Mesenchymal stem cell (in vitro differentiated cells and primary cell): ENCODE data around the gene RAB3GAP1. TPM values are rescaled to one million over a fixed set of nuclear protein-coding genes. Genes with fewer than 3 reads are reported as not detected.

ENCODE experiments used
- DNase-seq: peaks from one replicate; pipeline ENCODE4 v3.0.0-alpha.2; 2013
- H2AFZ ChIP-seq: one replicate; pipeline ENCODE4 v1.6.1; 2013; ENCODE audit warnings: low read depth, mild to moderate bottlenecking, control low read depth, inconsistent platforms, low read length, moderate library complexity
- H2AK5ac ChIP-seq: 2 replicates; pipeline ENCODE4 v1.6.1; 2013; ENCODE audit warnings: low read length, moderate library complexity, mild to moderate bottlenecking, inconsistent platforms; ENCODE audit not compliant: severe bottlenecking
- H2BK120ac ChIP-seq: one replicate; pipeline ENCODE4 v1.6.1; 2013; ENCODE audit warnings: low read depth, mild to moderate bottlenecking, inconsistent platforms, low read length, moderate library complexity
- H2BK12ac ChIP-seq, 2 experiments: one replicate each; pipeline ENCODE4 v1.6.1; 2013; ENCODE audit warnings: inconsistent platforms in 2 of 2, low read length in 2 of 2, mild to moderate bottlenecking in 2 of 2, moderate library complexity in 2 of 2, control low read depth in 1 of 2
- H2BK15ac ChIP-seq: one replicate; pipeline ENCODE4 v1.6.1; 2013; ENCODE audit warnings: mild to moderate bottlenecking, low read depth, inconsistent platforms; ENCODE audit not compliant: poor library complexity, severe bottlenecking
- H2BK5ac ChIP-seq: 2 replicates; pipeline ENCODE4 v1.6.1; 2013; ENCODE audit warnings: low read depth, mild to moderate bottlenecking, low read length, control low read depth, inconsistent platforms; ENCODE audit not compliant: poor library complexity, severe bottlenecking
- H3K14ac ChIP-seq, 2 experiments: one replicate each; pipeline ENCODE4 v1.6.1; 2013; ENCODE audit warnings: inconsistent platforms in 2 of 2, low read length in 2 of 2, control low read depth in 1 of 2, mild to moderate bottlenecking in 1 of 2, moderate library complexity in 1 of 2
- H3K18ac ChIP-seq, 2 experiments: one replicate each; pipeline ENCODE4 v1.6.1; 2013; ENCODE audit warnings: inconsistent platforms in 2 of 2, low read length in 2 of 2, control low read depth in 1 of 2, low read depth in 1 of 2, mild to moderate bottlenecking in 1 of 2
- H3K23ac ChIP-seq, 2 experiments: one replicate each; pipeline ENCODE4 v1.6.1; 2013; ENCODE audit warnings: inconsistent platforms in 2 of 2, low read length in 2 of 2, mild to moderate bottlenecking in 2 of 2, moderate library complexity in 2 of 2, control low read depth in 1 of 2
- H3K27ac ChIP-seq: 2 replicates; pipeline ENCODE4 v1.5.1; 2013; ENCODE audit warnings: mild to moderate bottlenecking, moderate library complexity, low read length, control low read depth, inconsistent platforms; ENCODE audit not compliant: poor library complexity, severe bottlenecking
- H3K27me3 ChIP-seq, 2 experiments: 2 replicates each; pipeline versions ENCODE4 v1.6.1 to v1.7.0; 2013; ENCODE audit warnings: low read length in 2 of 2, mild to moderate bottlenecking in 2 of 2, moderate library complexity in 2 of 2, control low read depth in 1 of 2, inconsistent platforms in 1 of 2; ENCODE audit not compliant: control insufficient read depth in 1 of 2, insufficient read depth in 1 of 2
- H3K36me3 ChIP-seq, 2 experiments: 2 replicates each; pipeline versions ENCODE4 v1.6.1 to v1.7.0; 2013; ENCODE audit warnings: low read length in 2 of 2, control low read depth in 1 of 2, inconsistent platforms in 1 of 2, low read depth in 1 of 2, mild to moderate bottlenecking in 1 of 2; ENCODE audit not compliant: insufficient read depth in 2 of 2, control insufficient read depth in 1 of 2
- H3K4ac ChIP-seq, 2 experiments: one replicate each; pipeline ENCODE4 v1.6.1; 2013; ENCODE audit warnings: inconsistent platforms in 2 of 2, low read length in 2 of 2, mild to moderate bottlenecking in 2 of 2, moderate library complexity in 2 of 2, control low read depth in 1 of 2, low read depth in 1 of 2
- H3K4me1 ChIP-seq: 2 replicates; pipeline ENCODE4 v1.6.1; 2013; ENCODE audit warnings: low read depth, low read length, control low read depth; ENCODE audit not compliant: control insufficient read depth, insufficient read depth
- H3K4me2 ChIP-seq: 2 replicates; pipeline ENCODE4 v1.6.1; 2013; ENCODE audit warnings: low read length, mild to moderate bottlenecking, inconsistent platforms; ENCODE audit not compliant: poor library complexity, severe bottlenecking
- H3K4me3 ChIP-seq, 2 experiments: 2 replicates each; pipeline versions ENCODE4 v1.5.1 to v1.7.0; 2013; ENCODE audit warnings: low read length in 2 of 2, mild to moderate bottlenecking in 2 of 2, control low read depth in 1 of 2, low read depth in 1 of 2; ENCODE audit not compliant: insufficient read depth in 1 of 2
- H3K79me1 ChIP-seq: replicated peaks from 2 replicates; pipeline ENCODE4 v1.6.1; 2013; ENCODE audit warnings: mild to moderate bottlenecking, control low read depth, low read length, inconsistent platforms; ENCODE audit not compliant: poor library complexity, severe bottlenecking
- H3K9ac ChIP-seq: 2 replicates; pipeline ENCODE4 v1.7.0; 2013; ENCODE audit warnings: mild to moderate bottlenecking, low read length, moderate library complexity
- H3K9me3 ChIP-seq: 2 replicates; pipeline ENCODE4 v1.7.0; 2013; ENCODE audit warnings: mild to moderate bottlenecking, low read length; ENCODE audit not compliant: control insufficient read depth
- H4K8ac ChIP-seq: one replicate; pipeline ENCODE4 v1.6.1; 2013; ENCODE audit warnings: inconsistent platforms, mild to moderate bottlenecking, low read length, moderate library complexity
- H4K91ac ChIP-seq: one replicate; pipeline ENCODE4 v1.6.1; 2013; ENCODE audit warnings: mild to moderate bottlenecking, low read length, inconsistent platforms
- WGBS: methylation state at CpG from one replicate; pipeline ENCODE4 v1.1.7; 2013; ENCODE audit warnings: mixed read lengths; 5-methylcytosine and 5-hydroxymethylcytosine counted together
- polyA plus RNA-seq, 2 experiments: library from polyadenylated mRNA; stranded (reverse); fragments of 200-250 nt; gene quantifications; one replicate each; pipeline ENCODE4 v1.2.3, GENCODE V29; 2013

RAB3GAP1 gene
- polyA plus RNA-seq (2013, experiment 1 of 2): 27.8 TPM
- 29.0 TPM for polyA plus RNA-seq (2013, experiment 2 of 2)

DNA sequence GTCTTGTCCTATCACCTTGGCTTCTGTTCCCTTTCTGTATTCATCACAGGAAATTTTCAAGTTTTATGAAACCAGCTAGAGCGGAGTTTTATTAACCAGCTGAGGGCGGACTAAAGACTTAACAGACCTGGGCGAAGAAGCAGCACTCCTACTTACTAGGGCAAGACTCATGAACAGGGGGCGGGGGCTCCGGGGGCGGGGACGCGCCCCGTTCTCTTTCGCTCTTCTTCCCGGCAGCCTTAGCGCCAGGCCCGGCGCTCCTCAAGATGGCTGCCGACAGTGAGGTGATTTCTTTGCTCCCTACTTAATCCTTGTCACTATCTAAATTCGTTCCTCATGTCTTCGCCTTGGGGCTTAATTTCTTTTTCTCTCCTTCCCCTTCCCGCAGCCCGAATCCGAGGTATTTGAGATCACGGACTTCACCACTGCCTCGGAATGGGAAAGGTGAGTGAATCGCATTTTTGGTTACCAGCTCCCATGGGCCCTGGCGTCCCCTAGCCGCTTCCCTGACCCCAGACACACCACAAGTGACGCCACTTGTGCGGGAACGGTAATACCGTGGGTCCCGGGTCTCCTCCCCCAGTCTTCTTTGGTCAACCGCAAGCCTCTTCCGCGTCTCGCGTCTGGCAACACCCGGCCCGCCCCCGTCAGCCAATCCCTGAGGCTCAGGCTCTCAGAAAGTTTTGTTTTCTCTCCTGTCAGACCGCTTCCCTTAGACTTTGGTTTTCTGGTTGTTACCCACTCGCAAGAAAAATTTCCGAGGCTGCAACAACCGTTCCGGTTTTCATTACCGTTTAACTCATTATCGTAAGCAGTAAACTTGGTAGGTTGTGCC is at the start of gene RAB3GAP1:
Gene RAB3GAP1, plus strand, starts transcription at position 251 of the 835 bp plus-strand sequence. Its CDS starts 16 bp downstream, at position 267.
- H3K9ac ChIP-seq: peak within 1 kb of the TSS; percentile 98
- no peaks in the 10 kb centered on the region for H3K9me3 ChIP-seq
- peak within 1 kb of the TSS; percentile 9 to 29 for H2BK12ac ChIP-seq
- no peaks in the 10 kb centered on the region for H3K27me3 ChIP-seq
- peak; percentile 91 for DNase-seq
- H3K23ac ChIP-seq: peak within 1 kb of the TSS; percentile 46 to 94
- peak within 1 kb of the TSS; percentile 4 for H4K91ac ChIP-seq
- peak within 1 kb of the TSS; percentile 84 for H2BK5ac ChIP-seq
- peaks cover 0 to 7% of the 10 kb centered on the region in 2 experiments for H3K36me3 ChIP-seq
- no peaks in the 10 kb centered on the region for H3K79me1 ChIP-seq
- peak within 1 kb of the TSS; percentile 74 for H2BK15ac ChIP-seq
- H4K8ac ChIP-seq: peak within 1 kb of the TSS; percentile 99
- H2BK120ac ChIP-seq: no peak within 1 kb of the TSS
- peak within 1 kb of the TSS; percentile 91 for H3K4me2 ChIP-seq
- H3K14ac ChIP-seq: peak within 1 kb of the TSS in 1 of 2 experiments; percentile 87
- H3K18ac ChIP-seq: peak within 1 kb of the TSS; percentile 34 to 98
- H3K4ac ChIP-seq: peak within 1 kb of the TSS; percentile 77 to 92
- H2AFZ ChIP-seq: peak within 1 kb of the TSS; percentile 90
- 1% methylated on average over 44 of the region's 45 CpGs for WGBS
- H3K27ac ChIP-seq: peak within 1 kb of the TSS; percentile 92
- peak within 1 kb of the TSS; percentile 91 to 96 for H3K4me3 ChIP-seq
- H2AK5ac ChIP-seq: peak within 1 kb of the TSS; percentile 9
- H3K4me1 ChIP-seq: peaks cover 5% of the 10 kb centered on the region

DNA sequence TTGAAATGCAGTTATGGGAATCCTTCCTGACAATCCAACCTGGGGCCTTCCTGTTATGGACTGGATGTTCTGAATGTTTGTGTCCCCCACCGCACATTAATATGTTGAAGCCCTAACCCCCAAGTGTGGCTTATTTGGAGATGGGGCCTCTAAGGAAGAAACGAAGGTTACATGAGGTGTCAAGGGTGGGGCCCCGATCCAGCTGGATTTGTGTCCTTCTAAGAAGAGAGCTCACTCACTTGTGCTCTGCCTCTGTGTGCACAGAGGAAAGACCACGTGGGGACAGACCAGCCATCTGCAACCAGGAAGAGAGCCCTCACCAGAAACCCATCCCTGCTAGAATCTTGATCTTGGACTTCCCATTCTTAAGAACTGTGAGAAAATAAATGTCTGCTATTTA is 49.3 kb upstream of the RAB3GAP1 start:
- no peaks in the 10 kb centered on the region for H3K36me3 ChIP-seq
- H4K91ac ChIP-seq: no peak overlapping the region
- WGBS: 80% methylated on average over 3 of the region's 4 CpGs
- no peak overlapping the region for H3K4me2 ChIP-seq
- H2AFZ ChIP-seq: no peak overlapping the region
- H3K14ac ChIP-seq: no peak overlapping the region
- no peak overlapping the region for H3K4me3 ChIP-seq
- H3K4me1 ChIP-seq: no peaks in the 10 kb centered on the region
- no peak overlapping the region for H2BK120ac ChIP-seq
- no peak for DNase-seq
- H3K4ac ChIP-seq: no peak overlapping the region
- no peak overlapping the region for H2AK5ac ChIP-seq
- H4K8ac ChIP-seq: no peak overlapping the region
- H3K79me1 ChIP-seq: no peaks in the 10 kb centered on the region
- H2BK12ac ChIP-seq: no peak overlapping the region
- H3K23ac ChIP-seq: no peak overlapping the region
- H2BK15ac ChIP-seq: no peak overlapping the region
- H3K27me3 ChIP-seq: peaks cover 5 to 31% of the 10 kb centered on the region in 2 experiments
- H2BK5ac ChIP-seq: no peak overlapping the region
- no peak overlapping the region for H3K18ac ChIP-seq
- no peak overlapping the region for H3K27ac ChIP-seq
- H3K9ac ChIP-seq: no peak overlapping the region
- H3K9me3 ChIP-seq: no peaks in the 10 kb centered on the region

DNA sequence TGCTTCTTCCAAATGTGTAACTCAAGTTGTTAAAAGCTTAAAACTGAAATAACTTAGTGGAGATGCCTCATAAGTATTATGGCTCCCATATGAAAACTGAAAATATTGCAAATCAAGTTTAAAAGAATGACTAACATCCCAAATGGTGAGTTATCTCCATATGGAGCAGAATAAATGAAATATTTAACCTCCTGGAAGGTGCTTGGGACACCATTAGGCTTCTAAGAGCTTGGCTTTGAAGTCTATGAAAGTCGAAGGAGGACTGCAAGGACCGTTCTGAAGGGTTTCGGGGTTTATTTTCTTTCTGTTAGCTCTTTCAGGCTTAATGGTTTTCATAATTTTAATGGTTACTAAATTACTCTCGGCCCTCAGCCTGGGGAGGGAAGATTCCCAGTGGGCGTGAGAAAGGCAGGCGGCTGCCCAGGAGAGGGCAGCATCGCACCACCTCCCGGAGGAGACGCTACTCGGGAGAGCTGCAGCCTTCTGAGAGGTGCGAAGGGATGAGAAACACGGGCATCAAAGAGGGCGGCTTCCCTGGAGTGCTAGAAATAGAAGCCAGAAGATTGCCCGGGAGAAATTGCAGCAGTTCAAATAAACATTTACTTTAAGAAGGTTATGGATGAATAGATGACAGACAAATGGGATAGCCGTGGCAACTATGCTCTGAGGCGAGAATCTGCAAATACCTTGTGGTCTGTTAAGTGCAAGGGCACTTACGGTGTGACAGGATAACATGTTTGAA is 47.9 kb upstream of the RAB3GAP1 start:
- Histone ChIP-seq H3K4me3 (no peak overlapping the region), H3K9ac (peak overlapping the region; percentile 15), H3K4ac (no peak overlapping the region), H3K79me1 (no peaks in the 10 kb centered on the region), H3K23ac (no peak overlapping the region), H2BK120ac (no peak overlapping the region), H3K27me3 (peaks cover 5 to 28% of the 10 kb centered on the region in 2 experiments), H2BK12ac (no peak overlapping the region), H4K8ac (no peak overlapping the region), H2BK5ac (no peak overlapping the region), H4K91ac (no peak overlapping the region), H2AK5ac (no peak overlapping the region), H2BK15ac (no peak overlapping the region), H3K4me1 (no peaks in the 10 kb centered on the region), H3K14ac (no peak overlapping the region), H3K36me3 (no peaks in the 10 kb centered on the region), H3K27ac (no peak overlapping the region), H3K18ac (no peak overlapping the region), H3K9me3 (no peaks in the 10 kb centered on the region), H3K4me2 (no peak overlapping the region), H2AFZ (no peak overlapping the region)
- 17% methylated on average over 16 of the region's 17 CpGs for WGBS
- DNase-seq: peak; percentile 69

DNA sequence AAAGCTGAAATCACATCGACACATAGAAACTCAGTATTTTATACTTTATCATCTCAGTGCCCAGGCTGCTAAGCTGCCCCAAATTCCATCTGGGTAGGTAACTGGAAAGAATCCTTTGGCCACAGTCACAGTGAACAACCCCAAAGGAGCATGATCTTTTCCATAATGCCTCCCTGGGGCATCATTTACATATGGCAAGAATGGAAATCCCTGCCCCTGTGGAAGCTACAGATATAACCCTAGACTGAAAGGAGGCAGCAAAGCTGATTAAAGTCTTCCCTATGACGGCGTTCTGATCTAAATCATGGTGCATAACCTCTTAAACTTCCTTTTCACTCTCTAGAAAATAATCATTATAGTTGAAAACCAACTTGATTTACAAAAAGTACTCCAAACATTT is 46.3 kb upstream of the RAB3GAP1 start:
- H2AFZ ChIP-seq: no peak overlapping the region
- no peaks in the 10 kb centered on the region for H3K79me1 ChIP-seq
- no peak overlapping the region for H4K8ac ChIP-seq
- H2BK5ac ChIP-seq: no peak overlapping the region
- no peaks in the 10 kb centered on the region for H3K9me3 ChIP-seq
- H2BK120ac ChIP-seq: no peak overlapping the region
- H2AK5ac ChIP-seq: no peak overlapping the region
- no peak overlapping the region for H3K4me2 ChIP-seq
- no peaks in the 10 kb centered on the region for H3K36me3 ChIP-seq
- no peak overlapping the region for H3K4me3 ChIP-seq
- H2BK12ac ChIP-seq: no peak overlapping the region
- H4K91ac ChIP-seq: no peak overlapping the region
- H2BK15ac ChIP-seq: no peak overlapping the region
- no peak overlapping the region for H3K23ac ChIP-seq
- DNase-seq: no peak
- no peak overlapping the region for H3K18ac ChIP-seq
- no peaks in the 10 kb centered on the region for H3K4me1 ChIP-seq
- peaks cover 5 to 22% of the 10 kb centered on the region in 2 experiments for H3K27me3 ChIP-seq
- no peak overlapping the region for H3K27ac ChIP-seq
- H3K9ac ChIP-seq: no peak overlapping the region
- no peak overlapping the region for H3K4ac ChIP-seq
- WGBS: 100% methylated on average over 1 of the region's 3 CpGs
- H3K14ac ChIP-seq: no peak overlapping the region
